K562 (cell line): ENCODE measurements around the gene RNF213. TPM values are rescaled to one million over a fixed set of nuclear protein-coding genes. Genes with fewer than 3 reads are reported as not detected.

Experiments used
- ATAC-seq: fragments of 200-7000 bp; cut with Tn5 transposase; 3 replicates; pipeline ENCODE4 v1.9.1; 2020; ENCODE audit warnings: moderate library complexity
- BruUV-seq: library from RNA; stranded (reverse); fragments of 400-500 nt; replicated peaks from 2 replicates; lab custom pipeline; 2021; lab: Mats Ljungman, UMichigan
- CTCF ChIA-PET: fragments of 300-600 bp; formaldehyde crosslinking; extraction: SDS; loops from one replicate; lab custom pipeline; 2021; ENCODE audit warnings: low intra/inter-chr PET ratio; lab: Yijun Ruan, JAX
- POLR2A ChIA-PET: fragments of 300-600, 350-650 bp; sonication (Branson Sonifier 250); formaldehyde crosslinking; extraction: SDS; loops from one replicate; lab custom pipeline; 2021; ENCODE audit warnings: antibody characterized with exemption, inconsistent platforms; lab: Yijun Ruan, JAX
- DNase-seq, 4 experiments: peaks; one replicate each; pipeline versions ENCODE4 v3.0.0 to v3.0.0-alpha.2; 2011 to 2018; ENCODE audit warnings: low spot score in 3 of 4, mixed read lengths in 3 of 4; ENCODE audit errors: extremely low read depth in 1 of 4
- FAIRE-seq: peaks from 2 replicates; lab custom pipeline; 2011; peaks lifted over from hg19 to GRCh38; lab: Jason Lieb, UNC
- H2AFZ ChIP-seq: 2 replicates; pipeline ENCODE4 v1.6.0; 2011; ENCODE audit warnings: low read depth, low read length, control low read depth, inconsistent platforms
- H3K27ac ChIP-seq: fragments of 200-600 bp; 3 replicates; pipeline ENCODE4 v1.8.0; 2011; ENCODE audit warnings: low read depth, mild to moderate bottlenecking, control low read depth, inconsistent platforms, low read length, moderate library complexity, mixed read lengths; ENCODE audit errors: extremely low read depth
- H3K27me3 ChIP-seq, 2 experiments: fragments of 300-600 bp in 1 of 2; 2 replicates in 1 of 2; 3 replicates in 1 of 2; pipeline versions ENCODE4 v1.6.0 to v1.8.0; 2011; ENCODE audit warnings: inconsistent platforms in 2 of 2, low read length in 2 of 2, mild to moderate bottlenecking in 1 of 2, mixed read lengths in 1 of 2, moderate library complexity in 1 of 2; ENCODE audit not compliant: control insufficient read depth in 2 of 2, insufficient read depth in 2 of 2
- H3K36me3 ChIP-seq: fragments of 300-600 bp; 3 replicates; pipeline ENCODE4 v1.8.0; 2011; ENCODE audit warnings: mild to moderate bottlenecking, low read length, inconsistent platforms; ENCODE audit not compliant: control insufficient read depth, insufficient read depth
- H3K4me1 ChIP-seq, 2 experiments: fragments of 200-600 bp in 1 of 2; replicated peaks in 1 of 2; 2 replicates in 1 of 2; 3 replicates in 1 of 2; pipeline versions ENCODE4 v1.5.1 to v1.8.0; 2011; ENCODE audit warnings: inconsistent platforms in 2 of 2, low read length in 2 of 2, mild to moderate bottlenecking in 1 of 2, mixed read lengths in 1 of 2, moderate library complexity in 1 of 2; ENCODE audit not compliant: control insufficient read depth in 2 of 2, insufficient read depth in 2 of 2
- H3K4me2 ChIP-seq: 2 replicates; pipeline ENCODE4 v1.6.1; 2011; ENCODE audit warnings: low read length, control low read depth, inconsistent platforms, mixed read lengths; ENCODE audit not compliant: insufficient read depth
- H3K4me3 ChIP-seq: fragments of 200-600 bp; sonication (generic), shearing (Covaris generic); 2 replicates; pipeline ENCODE4 v1.5.1; 2016; ENCODE audit warnings: control low read depth, inconsistent platforms
- H3K79me2 ChIP-seq: fragments of 200-600 bp; 3 replicates; pipeline ENCODE4 v1.8.0; 2011; ENCODE audit warnings: low read length, inconsistent platforms; ENCODE audit not compliant: control insufficient read depth, insufficient read depth
- H3K9ac ChIP-seq, 2 experiments: 2 replicates each; pipeline versions ENCODE4 v1.6.0 to v1.6.1; 2011; ENCODE audit warnings: low read depth in 2 of 2, low read length in 2 of 2, control low read depth in 1 of 2, inconsistent platforms in 1 of 2, mild to moderate bottlenecking in 1 of 2, mixed read lengths in 1 of 2; ENCODE audit not compliant: insufficient read depth in 1 of 2
- H3K9me1 ChIP-seq: one replicate; pipeline ENCODE4 v1.6.0; 2011; ENCODE audit warnings: inconsistent platforms, mild to moderate bottlenecking, low read length, moderate library complexity; ENCODE audit not compliant: control insufficient read depth, insufficient read depth
- H3K9me3 ChIP-seq: replicated peaks from 2 replicates; pipeline ENCODE4 v1.5.1; 2011; ENCODE audit warnings: low read depth, low read length, inconsistent platforms; ENCODE audit not compliant: control insufficient read depth, insufficient read depth
- H4K20me1 ChIP-seq: replicated peaks from 2 replicates; pipeline ENCODE4 v1.6.1; 2011; ENCODE audit warnings: low read length, inconsistent platforms, mixed read lengths; ENCODE audit not compliant: control insufficient read depth, insufficient read depth
- CBFB ChIP-seq: sonication (generic); formaldehyde crosslinking; IDR thresholded peaks from 2 replicates; pipeline ENCODE4 v1.4.0; 2020; ENCODE audit warnings: mild to moderate bottlenecking, missing genetic modification reagents
- EHMT2 ChIP-seq: fragments of 450-650 bp; IDR thresholded peaks from 2 replicates; pipeline ENCODE4 v1.6.1; 2018; ENCODE audit warnings: antibody characterized with exemption
- FOS ChIP-seq: IDR thresholded peaks from 3 replicates; pipeline ENCODE4 v1.6.1; 2011; ENCODE audit not compliant: insufficient read length; ENCODE audit errors: extremely low read depth
- HDGF ChIP-seq: fragments of 450-650 bp; IDR thresholded peaks from 2 replicates; pipeline ENCODE4 v1.6.1; 2016
- HLTF ChIP-seq: fragments of 450-650 bp; IDR thresholded peaks from 2 replicates; pipeline ENCODE4 v1.6.1; 2016
- MTA1 ChIP-seq: fragments of 450-650 bp; IDR thresholded peaks from 2 replicates; pipeline ENCODE4 v1.6.1; 2017; ENCODE audit warnings: borderline replicate concordance
- POLR2AphosphoS2 ChIP-seq: IDR thresholded peaks from 2 replicates; pipeline ENCODE4 v1.6.1; 2012; ENCODE audit warnings: low read length, improper control_type of control experiment
- POLR2AphosphoS5 ChIP-seq: IDR thresholded peaks from 2 replicates; pipeline ENCODE4 v1.6.1; 2011; ENCODE audit warnings: mild to moderate bottlenecking, low read depth, low read length, moderate library complexity; ENCODE audit not compliant: control insufficient read depth, insufficient read depth
- POLR3A ChIP-seq: IDR thresholded peaks from 2 replicates; pipeline ENCODE4 v1.6.1; 2011; ENCODE audit warnings: borderline replicate concordance, mild to moderate bottlenecking, moderate library complexity; ENCODE audit not compliant: insufficient read length, insufficient read depth; ENCODE audit errors: extremely low read depth
- PREB ChIP-seq: sonication (generic); formaldehyde crosslinking; IDR thresholded peaks from 2 replicates; pipeline ENCODE4 v1.8.1; 2023; ENCODE audit warnings: mild to moderate bottlenecking, missing genetic modification reagents
- RAD51 ChIP-seq: fragments of 450-650 bp; IDR thresholded peaks from 2 replicates; pipeline ENCODE4 v1.7.1; 2016; ENCODE audit warnings: low read depth, mild to moderate bottlenecking, borderline replicate concordance
- RFX1 ChIP-seq: fragments of 450-650 bp; IDR thresholded peaks from 2 replicates; pipeline ENCODE4 v1.6.1; 2016; ENCODE audit warnings: mild to moderate bottlenecking, moderate library complexity
- SIN3A ChIP-seq, 2 experiments: fragments of 150-350 bp in 1 of 2; IDR thresholded peaks; 2 replicates each; pipeline ENCODE4 v1.6.1; 2011 to 2016; ENCODE audit warnings: borderline replicate concordance in 2 of 2, low read depth in 2 of 2, low read length in 2 of 2, mild to moderate bottlenecking in 2 of 2, moderate library complexity in 2 of 2; ENCODE audit not compliant: control insufficient read depth in 1 of 2
- WHSC1 ChIP-seq: IDR thresholded peaks from one replicate; pipeline ENCODE4 v1.6.1; 2012; ENCODE audit warnings: low read length, control low read depth, inconsistent platforms
- ZNF121 ChIP-seq: sonication (generic); formaldehyde crosslinking; conservative IDR thresholded peaks from 2 replicates; pipeline ENCODE4 v1.8.0; 2022; ENCODE audit warnings: missing genetic modification reagents
- ZNF239 ChIP-seq: fragments of 250-450 bp; sonication (Bioruptor Pico); IDR thresholded peaks from 2 replicates; pipeline ENCODE4 v1.4.0; 2020; ENCODE audit warnings: mild to moderate bottlenecking
- ZNF280A ChIP-seq: fragments of 450-650 bp; IDR thresholded peaks from 2 replicates; pipeline ENCODE4 v1.6.1; 2018; ENCODE audit warnings: mild to moderate bottlenecking, low read depth; ENCODE audit not compliant: partially characterized antibody
- ZNF589 ChIP-seq: fragments of 200-800 bp; sonication (Bioruptor generic); IDR thresholded peaks from 2 replicates; pipeline ENCODE4 v1.6.1; 2016; ENCODE audit warnings: low read depth, missing genetic modification characterization, missing compliant biosample characterization
- WGBS: fragments of 100-300 bp; shearing (Covaris generic); methylation state at CpG from one replicate; pipeline ENCODE4 v1.1.6; 2016; ENCODE audit warnings: low coverage, mixed read lengths; ENCODE audit not compliant: insufficient coverage; ENCODE audit errors: missing lambda C conversion rate; 5-methylcytosine and 5-hydroxymethylcytosine counted together
- in situ Hi-C: fragments of 300-500 bp; cut with MboI; formaldehyde crosslinking; loops from 4 replicates; pipeline ENCODE4 v1.15.0; 2018; ENCODE audit warnings: inconsistent platforms, mixed read lengths
- intact Hi-C: fragments of 100-400 bp; cut with micrococcal nuclease; formaldehyde crosslinking; loops from 2 replicates; pipeline ENCODE4 v1.14.2; 2022
- polyA plus RNA-seq, 8 experiments: library from polyadenylated mRNA; depleted of rRNA in 4 of 8; stranded (reverse) in 5 of 8; unstranded in 3 of 8; fragments of >200 nt; fragmentation: Nextera tagmentation in 2 of 8; fragmentation: Illumina TruSeq in 1 of 8; extraction: Ambion mirVana in 2 of 8; extraction: Trizol in 1 of 8; gene quantifications; 2 replicates each; pipeline versions ENCODE4 v1.2.1 to v1.2.3, GENCODE V29; 2011 to 2014; ENCODE audit warnings: inconsistent platforms in 1 of 8, missing spikeins in 1 of 8
- total RNA-seq, 7 experiments: library from RNA; depleted of rRNA in 6 of 7; stranded (reverse); fragments of >200 nt in 6 of 7; fragmentation: Illumina TruSeq in 2 of 7; extraction: Trizol in 2 of 7; gene quantifications; 2 replicates each; pipeline versions ENCODE4 v1.2.1 to v1.2.3, GENCODE V29; 2011 to 2021; ENCODE audit warnings: low replicate concordance in 1 of 7
- TF ChIP-seq, protein P1 (sequence below): IDR thresholded peaks from 2 replicates; pipeline ENCODE4 v1.6.1; 2012; ENCODE audit warnings: low read depth, low read length, improper control_type of control experiment, borderline replicate concordance

Gene RNF213
- total and polyA plus RNA-seq, 9 of the 15 experiments (the other 6 are each of a cell fraction or from before 2014, with no cell fraction given), result 5.3 to 33.6 (median 17.9) TPM

- Histone ChIP-seq H3K79me2 (no peaks in the 10 kb centered on the region; the same call in 2 of the 3 replicates), H3K4me1 (peaks cover 55 to 62% of the 10 kb centered on the region in 2 experiments), H3K36me3 (no peaks in the 10 kb centered on the region), H4K20me1 (no peaks in the 10 kb centered on the region), H3K9me3 (no peaks in the 10 kb centered on the region), H3K9me1 (no peaks in the 10 kb centered on the region), H3K27ac (peak overlapping the region; percentile 97), H2AFZ (peak overlapping the region; percentile 87), H3K27me3 (no peaks in the 10 kb centered on the region), H3K9ac (peak overlapping the region; percentile 46 to 61), H3K4me3 (no peak overlapping the region), H3K4me2 (no peak overlapping the region; the same call in 1 of the 2 replicates)
- DNase-seq (peak in 1 of 4 experiments; percentile 17), FAIRE-seq (no peak), ATAC-seq (no peak)
- 73% methylated on average over 20 of the region's 21 CpGs for WGBS
- intact Hi-C loops (loop anchor here (2.0 kb wide), 1 partner anchor 35 kb away; no protein-coding TSS in a partner anchor), in situ Hi-C loops (no loop called here)
- ChIA-PET POLR2A (no interaction called here), CTCF (no interaction called here)
- no TSS peak for BruUV-seq
- peak; percentile 63; the same call in 1 of the 2 replicates for TF ChIP-seq EHMT2
- TF ChIP-seq WHSC1, result no peak
- no peak for TF ChIP-seq POLR2AphosphoS2
- no peak for TF ChIP-seq RFX1
- TF ChIP-seq HDGF, result no peak
- no peak for TF ChIP-seq POLR2AphosphoS5
- TF ChIP-seq MTA1, result peak; percentile 14; the same call in 1 of the 2 replicates
- TF ChIP-seq PREB, result no peak
- TF ChIP-seq FOS, result no peak
- TF ChIP-seq POLR3A, result no peak
- TF ChIP-seq RAD51, result no peak
- TF ChIP-seq, protein P1, sequence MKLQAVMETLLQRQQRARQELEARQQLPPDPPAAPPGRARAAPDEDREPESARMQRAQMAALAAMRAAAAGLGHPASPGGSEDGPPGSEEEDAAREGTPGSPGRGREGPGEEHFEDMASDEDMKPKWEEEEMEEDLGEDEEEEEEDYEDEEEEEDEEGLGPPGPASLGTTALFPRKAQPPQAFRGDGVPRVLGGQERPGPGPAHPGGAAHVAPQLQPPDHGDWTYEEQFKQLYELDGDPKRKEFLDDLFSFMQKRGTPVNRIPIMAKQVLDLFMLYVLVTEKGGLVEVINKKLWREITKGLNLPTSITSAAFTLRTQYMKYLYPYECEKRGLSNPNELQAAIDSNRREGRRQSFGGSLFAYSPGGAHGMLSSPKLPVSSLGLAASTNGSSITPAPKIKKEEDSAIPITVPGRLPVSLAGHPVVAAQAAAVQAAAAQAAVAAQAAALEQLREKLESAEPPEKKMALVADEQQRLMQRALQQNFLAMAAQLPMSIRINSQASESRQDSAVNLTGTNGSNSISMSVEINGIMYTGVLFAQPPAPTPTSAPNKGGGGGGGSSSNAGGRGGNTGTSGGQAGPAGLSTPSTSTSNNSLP, result no peak
- 0 out of 2 replicates have a peak, but pooled peaks have one; percentile 30 for TF ChIP-seq HLTF
- TF ChIP-seq ZNF280A, result peak; percentile 39
- TF ChIP-seq ZNF239 (CRISPR knock-in tag), result no peak
- no peak for TF ChIP-seq SIN3A (IDR thresholded peaks at IDR 0.05; ENCODE audit: borderline replicate concordance in 2 of 2, control insufficient read depth in 1 of 2, low read depth in 2 of 2, low read length in 2 of 2)
- TF ChIP-seq CBFB (CRISPR knock-in tag), result no peak
- TF ChIP-seq ZNF121 (CRISPR knock-in tag), result no peak
- TF ChIP-seq ZNF589 (CRISPR knock-in tag), result no peak
Measured at GRCh38 chr17:80253631-80254395, 6.8 kb upstream of the RNF213 start.
